Measurements from ENCODE around the gene FAM131B. TPM values are rescaled to one million over a fixed set of nuclear protein-coding genes. Genes with fewer than 3 reads are reported as not detected.
A peak's percentile ranks its signal among the peaks of the same experiment; 100 is the strongest.

The FAM131B gene
- total RNA-seq, 2 donors from 2014 or later: 0.23 to 0.42 TPM

- Mint-ChIP-seq H3K4me3 (no peak overlapping the region), H3K36me3 (ENCODE audit: low read depth) (peaks cover 8% of the 10 kb centered on the region), H3K27me3 (no peaks in the 10 kb centered on the region), H3K4me1 (peaks cover 29% of the 10 kb centered on the region), H3K27ac (no peak overlapping the region)
- DNase-seq (no peak), ATAC-seq (no peak)
- no peaks in the 10 kb centered on the region for H3K9me3 ChIP-seq (ENCODE audit: control insufficient read depth, low read length, poor library complexity, severe bottlenecking)
Observed at GRCh38 chr7:143391462-143392404, 29.2 kb upstream of the FAM131B start.

GRCh38 chr7:143390773-143391317 lies 28.3 kb upstream of the FAM131B start:
- H3K4me1 Mint-ChIP-seq: peaks cover 29% of the 10 kb centered on the region
- H3K27ac Mint-ChIP-seq: no peak overlapping the region
- H3K4me3 Mint-ChIP-seq: no peak overlapping the region
- ATAC-seq (no peak), DNase-seq (no peak)
- H3K27me3 Mint-ChIP-seq: no peaks in the 10 kb centered on the region
- H3K9me3 ChIP-seq (ENCODE audit: control insufficient read depth, low read length, poor library complexity, severe bottlenecking): no peaks in the 10 kb centered on the region
- peaks cover 7% of the 10 kb centered on the region for H3K36me3 Mint-ChIP-seq (ENCODE audit: low read depth)

GRCh38 chr7:143390104-143390772 lies 27.7 kb upstream of the FAM131B start:
- no peak for ATAC-seq
- no peak overlapping the region for H3K27ac Mint-ChIP-seq
- no peak overlapping the region for H3K4me3 Mint-ChIP-seq
- DNase-seq: no peak
- H3K9me3 ChIP-seq (ENCODE audit: control insufficient read depth, low read length, poor library complexity, severe bottlenecking): no peaks in the 10 kb centered on the region
- peaks cover 4% of the 10 kb centered on the region for H3K36me3 Mint-ChIP-seq (ENCODE audit: low read depth)
- H3K4me1 Mint-ChIP-seq: peaks cover 24% of the 10 kb centered on the region
- H3K27me3 Mint-ChIP-seq: no peaks in the 10 kb centered on the region

- Mint-ChIP-seq H3K4me3 (no peak overlapping the region), H3K27me3 (no peaks in the 10 kb centered on the region), H3K36me3 (ENCODE audit: low read depth) (peaks cover 2% of the 10 kb centered on the region), H3K4me1 (peaks cover 20% of the 10 kb centered on the region), H3K27ac (no peak overlapping the region)
- no peak for ATAC-seq
- no peaks in the 10 kb centered on the region for H3K9me3 ChIP-seq (ENCODE audit: control insufficient read depth, low read length, poor library complexity, severe bottlenecking)
- no peak for DNase-seq
Observed at GRCh38 chr7:143389316-143390103, 27.0 kb upstream of the FAM131B start.

- ATAC-seq (no peak), DNase-seq (no peak)
- no peaks in the 10 kb centered on the region for H3K9me3 ChIP-seq (ENCODE audit: control insufficient read depth, low read length, poor library complexity, severe bottlenecking)
- no peak overlapping the region for H3K27ac Mint-ChIP-seq
- H3K27me3 Mint-ChIP-seq: no peaks in the 10 kb centered on the region
- no peak overlapping the region for H3K4me3 Mint-ChIP-seq
- peaks cover 2% of the 10 kb centered on the region for H3K36me3 Mint-ChIP-seq (ENCODE audit: low read depth)
- H3K4me1 Mint-ChIP-seq: peaks cover 14% of the 10 kb centered on the region
Observed at GRCh38 chr7:143388491-143389101, 26.1 kb upstream of the FAM131B start.

GRCh38 chr7:143388051-143388450 lies 25.5 kb upstream of the FAM131B start:
- Mint-ChIP-seq H3K27ac (no peak overlapping the region), H3K36me3 (ENCODE audit: low read depth) (peaks cover 2% of the 10 kb centered on the region), H3K4me3 (no peak overlapping the region), H3K4me1 (peaks cover 12% of the 10 kb centered on the region), H3K27me3 (no peaks in the 10 kb centered on the region)
- ATAC-seq: no peak
- no peak for DNase-seq
- H3K9me3 ChIP-seq (ENCODE audit: control insufficient read depth, low read length, poor library complexity, severe bottlenecking): no peaks in the 10 kb centered on the region

- ATAC-seq: no peak
- Mint-ChIP-seq H3K36me3 (ENCODE audit: low read depth) (peaks cover 2% of the 10 kb centered on the region), H3K27ac (no peak overlapping the region), H3K27me3 (no peaks in the 10 kb centered on the region), H3K4me1 (peaks cover 11% of the 10 kb centered on the region), H3K4me3 (no peak overlapping the region)
- H3K9me3 ChIP-seq (ENCODE audit: control insufficient read depth, low read length, poor library complexity, severe bottlenecking): no peaks in the 10 kb centered on the region
- DNase-seq: no peak
Observed at GRCh38 chr7:143387156-143387975, 24.9 kb upstream of the FAM131B start.

- DNase-seq: no peak
- no peaks in the 10 kb centered on the region for H3K27me3 Mint-ChIP-seq
- no peaks in the 10 kb centered on the region for H3K9me3 ChIP-seq (ENCODE audit: control insufficient read depth, low read length, poor library complexity, severe bottlenecking)
- peak; percentile 57 for ATAC-seq
- H3K36me3 Mint-ChIP-seq (ENCODE audit: low read depth): peaks cover 2% of the 10 kb centered on the region
- H3K4me3 Mint-ChIP-seq: no peak overlapping the region
- no peak overlapping the region for H3K27ac Mint-ChIP-seq
- peaks cover 11% of the 10 kb centered on the region for H3K4me1 Mint-ChIP-seq
Observed at GRCh38 chr7:143385891-143386781, 23.6 kb upstream of the FAM131B start.

GRCh38 chr7:143384661-143385631 lies 22.4 kb upstream of the FAM131B start:
- DNase-seq (no peak), ATAC-seq (no peak)
- no peaks in the 10 kb centered on the region for H3K9me3 ChIP-seq (ENCODE audit: control insufficient read depth, low read length, poor library complexity, severe bottlenecking)
- Mint-ChIP-seq H3K36me3 (ENCODE audit: low read depth) (peaks cover under 1% of the 10 kb centered on the region), H3K4me1 (peaks cover 10% of the 10 kb centered on the region), H3K27me3 (no peaks in the 10 kb centered on the region), H3K4me3 (no peak overlapping the region), H3K27ac (no peak overlapping the region)

GRCh38 chr7:143384148-143384547 lies 21.6 kb upstream of the FAM131B start:
- no peak overlapping the region for H3K4me3 Mint-ChIP-seq
- H3K4me1 Mint-ChIP-seq: peaks cover 12% of the 10 kb centered on the region
- no peak overlapping the region for H3K27ac Mint-ChIP-seq
- H3K27me3 Mint-ChIP-seq: no peaks in the 10 kb centered on the region
- no peaks in the 10 kb centered on the region for H3K9me3 ChIP-seq (ENCODE audit: control insufficient read depth, low read length, poor library complexity, severe bottlenecking)
- ATAC-seq: no peak
- no peaks in the 10 kb centered on the region for H3K36me3 Mint-ChIP-seq (ENCODE audit: low read depth)
- no peak for DNase-seq

- no peak overlapping the region for H3K4me3 Mint-ChIP-seq
- H3K4me1 Mint-ChIP-seq: peaks cover 18% of the 10 kb centered on the region
- DNase-seq: no peak
- no peaks in the 10 kb centered on the region for H3K9me3 ChIP-seq (ENCODE audit: control insufficient read depth, low read length, poor library complexity, severe bottlenecking)
- H3K27me3 Mint-ChIP-seq: no peaks in the 10 kb centered on the region
- ATAC-seq: no peak
- H3K36me3 Mint-ChIP-seq (ENCODE audit: low read depth): no peaks in the 10 kb centered on the region
- H3K27ac Mint-ChIP-seq: no peak overlapping the region
Observed at GRCh38 chr7:143383642-143383957, 21.1 kb upstream of the FAM131B start.

All from T-helper 17 cell (primary cell).